Esophagus squamous epithelium (tissue), 5 donors: ENCODE results near the gene SCUBE2. TPM values are rescaled to one million over a fixed set of nuclear protein-coding genes. Genes with fewer than 3 reads are reported as not detected.

Experiments used
- DNase-seq: peaks from one replicate; lab custom pipeline; 2025; lab: John Stamatoyannopoulos, UW
- H3K27ac ChIP-seq, 4 donors: fragments of 200-600 bp; sonication (generic); one replicate each; pipeline ENCODE4 v1.5.1; 2016 to 2019; ENCODE audit warnings: mild to moderate bottlenecking in 1 of 4
- H3K27me3 ChIP-seq, 4 donors: fragments of 200-600 bp; sonication (generic); 1 replicate in 3 of 4; 2 replicates in 1 of 4; pipeline versions ENCODE4 v1.5.1 to v1.6.0; 2017 to 2021; ENCODE audit warnings: antibody characterized with exemption in 1 of 4
- H3K36me3 ChIP-seq, 3 donors: fragments of 200-600 bp; sonication (generic); one replicate each; pipeline ENCODE4 v1.5.1; 2016 to 2019
- H3K4me1 ChIP-seq, 3 donors: fragments of 200-600 bp; sonication (generic); one replicate each; pipeline ENCODE4 v1.5.1; 2017 to 2019
- H3K4me3 ChIP-seq, 4 donors: fragments of 200-600 bp; sonication (generic); 1 replicate in 3 of 4; 2 replicates in 1 of 4; pipeline ENCODE4 v1.5.1; 2016 to 2019; ENCODE audit warnings: mild to moderate bottlenecking in 2 of 4, moderate library complexity in 1 of 4
- H3K9me3 ChIP-seq, 3 donors: fragments of 200-600 bp; sonication (generic); one replicate each; pipeline ENCODE4 v1.5.1; 2016 to 2019
- CTCF ChIP-seq, 6 experiments: fragments of 450-650 bp in 4 of 6; fragments of 200-600 bp in 2 of 6; sonication (generic) in 2 of 6; IDR thresholded peaks; one replicate each; pipeline ENCODE4 v1.5.1; 2016 to 2019; ENCODE audit warnings: antibody characterized with exemption in 6 of 6, mild to moderate bottlenecking in 4 of 6, moderate library complexity in 4 of 6
- POLR2A ChIP-seq, 4 donors: fragments of 450-650 bp; IDR thresholded peaks; one replicate each; pipeline ENCODE4 v1.6.1; 2017; ENCODE audit warnings: antibody characterized with exemption in 4 of 4, mild to moderate bottlenecking in 4 of 4, moderate library complexity in 3 of 4
- WGBS, 2 donors: methylation state at CpG; one replicate each; pipeline ENCODE4 v1.1.5; 2018; 5-methylcytosine and 5-hydroxymethylcytosine counted together
- intact Hi-C: fragments of 100-400 bp; cut with DNase I; formaldehyde crosslinking; loops from one replicate; pipeline ENCODE4 v1.15.0; 2022
- total RNA-seq, 4 donors: library from RNA; depleted of rRNA; stranded (reverse); fragments of >200 nt; gene quantifications; one replicate each; pipeline ENCODE4 v1.1.0, GENCODE V29; 2016
- donor health status: DM: yes; HTN: yes; CAD: no.

Gene SCUBE2
- total RNA-seq = 1 to 10 TPM in 3 of 4 donors, under 1 TPM in 1; 0.97 to 4.9 (median 3.8) TPM

GRCh38 chr11:9091044-9091922 lies at the start of gene SCUBE2:
Gene SCUBE2, minus strand, starts transcription at chr11:9091599. Its CDS starts 71 bp downstream, at chr11:9091528.
- Histone ChIP-seq H3K36me3 (no peaks in the 10 kb centered on the region), H3K4me3 (peak within 1 kb of the TSS; percentile 34 to 75 (median 51)), H3K27me3 (peaks cover 0 to 41% (median 0%) of the 10 kb centered on the region in 4 donors), H3K4me1 (peaks cover 0 to 24% (median 10%) of the 10 kb centered on the region in 3 donors), H3K9me3 (no peaks in the 10 kb centered on the region), H3K27ac (no peak within 1 kb of the TSS)
- 0% methylated on average over 2 of the region's 113 CpGs; no CpG with 5 or more reads in 1 of the 2 donors for WGBS, 2 donors
- intact Hi-C loops = no loop called here
- DNase-seq = no peak
- TF ChIP-seq POLR2A (IDR thresholded peaks at IDR 0.05) (no peak), CTCF (IDR thresholded peaks at IDR 0.05) (no peak)

GRCh38 chr11:9141186-9141585 lies 49.8 kb upstream of the SCUBE2 start:
- Histone ChIP-seq H3K4me1 (peaks cover 7 to 57% (median 30%) of the 10 kb centered on the region in 3 donors), H3K27ac (no peak overlapping the region), H3K27me3 (no peaks in the 10 kb centered on the region), H3K4me3 (no peak overlapping the region), H3K9me3 (no peaks in the 10 kb centered on the region), H3K36me3 (peaks cover 0 to 78% (median 14%) of the 10 kb centered on the region in 3 donors)
- TF ChIP-seq POLR2A (IDR thresholded peaks at IDR 0.05) (no peak), CTCF (IDR thresholded peaks at IDR 0.05) (no peak)
- intact Hi-C loops = no loop called here
- WGBS, 2 donors = 82 to 89% methylated on average over 7 of the region's 7 CpGs
- DNase-seq = no peak

- no peak overlapping the region for H3K4me3 ChIP-seq
- DNase-seq = no peak
- no peaks in the 10 kb centered on the region for H3K9me3 ChIP-seq
- H3K27ac ChIP-seq = peak overlapping the region; percentile 11 to 79 (median 49)
- H3K4me1 ChIP-seq = peaks cover 7 to 53% (median 30%) of the 10 kb centered on the region in 3 donors
- H3K27me3 ChIP-seq = no peaks in the 10 kb centered on the region
- 52 to 58% methylated on average over 3 to 7 of the region's 7 CpGs for WGBS, 2 donors
- intact Hi-C loops = loop anchor here (5.0 kb wide), 1 partner anchor 122 kb away; no protein-coding TSS in a partner anchor
- TF ChIP-seq POLR2A (IDR thresholded peaks at IDR 0.05) (no peak), CTCF (IDR thresholded peaks at IDR 0.05) (no peak)
- peaks cover 0 to 64% (median 14%) of the 10 kb centered on the region in 3 donors for H3K36me3 ChIP-seq
Observed at GRCh38 chr11:9139628-9140357, 48.4 kb upstream of the SCUBE2 start.

- Histone ChIP-seq H3K27me3 (no peaks in the 10 kb centered on the region), H3K4me3 (no peak overlapping the region), H3K27ac (peak overlapping the region; percentile 50 to 79 (median 64)), H3K9me3 (no peaks in the 10 kb centered on the region), H3K4me1 (peaks cover 7 to 51% (median 30%) of the 10 kb centered on the region in 3 donors), H3K36me3 (peaks cover 0 to 55% (median 6%) of the 10 kb centered on the region in 3 donors)
- WGBS, 2 donors = 40 to 48% methylated on average over 17 to 18 of the region's 18 CpGs
- DNase-seq = no peak
- intact Hi-C loops = loop anchor here (5.0 kb wide), 1 partner anchor 122 kb away; no protein-coding TSS in a partner anchor
- TF ChIP-seq CTCF (IDR thresholded peaks at IDR 0.05) (no peak), POLR2A (IDR thresholded peaks at IDR 0.05) (no peak)
Observed at GRCh38 chr11:9138612-9139579, 47.5 kb upstream of the SCUBE2 start.
